Osteoblast (primary cell): ENCODE results near the gene ATXN7L3. TPM values are rescaled to one million over a fixed set of nuclear protein-coding genes. Genes with fewer than 3 reads are reported as not detected.

Experiments
- DNase-seq: peaks from one replicate; pipeline ENCODE4 v3.0.0; 2011; ENCODE audit warnings: low spot score, mixed read lengths; ENCODE audit not compliant: insufficient read length; ENCODE audit errors: missing footprints
- H2AFZ ChIP-seq: 2 replicates; pipeline ENCODE4 v1.6.0; 2011; ENCODE audit warnings: mild to moderate bottlenecking, low read length
- H3K27ac ChIP-seq: 2 replicates; pipeline ENCODE4 v1.5.1; 2011; ENCODE audit warnings: mild to moderate bottlenecking, low read depth, low read length, moderate library complexity
- H3K27me3 ChIP-seq: 2 replicates; pipeline ENCODE4 v1.6.0; 2012; ENCODE audit warnings: mild to moderate bottlenecking, control low read depth, inconsistent platforms, low read length, moderate library complexity; ENCODE audit not compliant: insufficient read depth
- H3K36me3 ChIP-seq: 2 replicates; pipeline ENCODE4 v1.5.1; 2011; ENCODE audit warnings: mild to moderate bottlenecking, low read length, control low read depth, moderate library complexity; ENCODE audit not compliant: insufficient read depth
- H3K4me1 ChIP-seq: 2 replicates; pipeline ENCODE4 v1.5.1; 2011; ENCODE audit warnings: mild to moderate bottlenecking, low read length, control low read depth, moderate library complexity; ENCODE audit not compliant: insufficient read depth
- H3K4me2 ChIP-seq: 2 replicates; pipeline ENCODE4 v1.6.0; 2011; ENCODE audit warnings: mild to moderate bottlenecking, low read length; ENCODE audit not compliant: insufficient read depth
- H3K4me3 ChIP-seq: fragments of 200-600 bp; sonication (generic); 3 replicates; pipeline ENCODE4 v1.5.1; 2012; ENCODE audit warnings: mild to moderate bottlenecking, low read length, inconsistent platforms; ENCODE audit not compliant: insufficient read depth
- H3K79me2 ChIP-seq: 2 replicates; pipeline ENCODE4 v1.6.0; 2012; ENCODE audit warnings: mild to moderate bottlenecking, low read length, control low read depth, inconsistent platforms; ENCODE audit not compliant: insufficient read depth
- H3K9me3 ChIP-seq: 2 replicates; pipeline ENCODE4 v1.5.1; 2011; ENCODE audit warnings: low read depth, low read length, control low read depth
- H4K20me1 ChIP-seq: 2 replicates; pipeline ENCODE4 v1.6.0; 2012; ENCODE audit warnings: mild to moderate bottlenecking, low read length, control low read depth; ENCODE audit not compliant: insufficient read depth
- total RNA-seq: library from RNA; depleted of rRNA; stranded (reverse); fragments of >200 nt; gene quantifications from 2 replicates; pipeline ENCODE4 v1.2.3, GENCODE V29; 2012
- TF ChIP-seq, protein P1 (sequence below): IDR thresholded peaks from 2 replicates; pipeline ENCODE4 v1.5.1; 2011; ENCODE audit warnings: mild to moderate bottlenecking, low read depth, low read length, moderate library complexity; ENCODE audit errors: extremely low read depth

Gene ATXN7L3
- total RNA-seq, 1 donor = 38.4 TPM

DNA sequence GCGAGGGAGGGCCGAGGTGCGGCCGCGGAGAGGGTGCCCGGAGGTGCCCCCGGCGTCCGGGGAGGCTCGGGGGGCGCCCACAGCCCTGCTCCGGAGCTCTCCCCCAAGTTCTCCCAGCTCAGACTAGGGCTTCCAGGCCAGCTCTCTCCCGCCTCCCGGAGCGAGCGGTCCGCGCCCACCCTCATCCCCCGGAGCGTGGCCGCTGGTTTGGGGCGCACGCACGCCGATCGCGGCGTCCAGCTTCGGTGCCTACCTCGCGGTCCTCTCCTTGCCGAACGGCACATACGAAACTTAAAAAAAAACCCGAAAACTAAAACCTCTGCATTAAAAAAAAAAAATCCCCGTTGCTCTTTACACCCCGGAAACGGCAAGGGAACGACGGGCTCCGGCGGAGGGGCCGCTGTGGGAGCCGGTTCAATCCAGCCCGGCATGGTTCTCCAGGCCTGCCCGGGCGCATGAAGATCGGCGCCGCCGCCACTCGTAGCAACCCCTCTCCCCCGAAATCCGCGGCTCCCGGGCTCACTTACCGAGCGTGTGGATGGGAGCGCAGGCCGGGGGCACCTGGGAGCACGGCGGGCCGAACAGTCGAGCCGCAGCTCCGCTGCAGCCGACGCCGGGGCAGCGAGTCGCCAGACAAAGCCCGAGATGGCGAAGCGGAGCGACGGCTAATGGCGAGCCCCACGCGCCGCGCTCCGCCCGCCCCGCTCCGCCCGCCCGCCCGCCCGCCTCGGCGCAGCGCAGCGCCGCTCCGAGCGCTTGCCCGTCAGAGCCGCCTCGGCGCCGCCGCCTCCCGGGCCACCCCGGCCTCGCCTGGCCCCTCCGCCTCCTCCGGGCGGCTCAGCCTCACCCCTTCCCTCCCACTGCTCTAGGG, 20.8 kb upstream of the ATXN7L3 start:
- Histone ChIP-seq H3K9me3 (no peaks in the 10 kb centered on the region), H3K79me2 (peaks cover 33% of the 10 kb centered on the region), H3K27ac (peak overlapping the region; percentile 63), H3K4me1 (peaks cover 38% of the 10 kb centered on the region), H4K20me1 (peaks cover 30% of the 10 kb centered on the region), H3K4me3 (peak overlapping the region; percentile 84), H3K4me2 (peak overlapping the region; percentile 78), H3K36me3 (peaks cover 15% of the 10 kb centered on the region), H2AFZ (no peak overlapping the region), H3K27me3 (no peaks in the 10 kb centered on the region)
- DNase-seq = peak; percentile 93
- TF ChIP-seq, protein P1, sequence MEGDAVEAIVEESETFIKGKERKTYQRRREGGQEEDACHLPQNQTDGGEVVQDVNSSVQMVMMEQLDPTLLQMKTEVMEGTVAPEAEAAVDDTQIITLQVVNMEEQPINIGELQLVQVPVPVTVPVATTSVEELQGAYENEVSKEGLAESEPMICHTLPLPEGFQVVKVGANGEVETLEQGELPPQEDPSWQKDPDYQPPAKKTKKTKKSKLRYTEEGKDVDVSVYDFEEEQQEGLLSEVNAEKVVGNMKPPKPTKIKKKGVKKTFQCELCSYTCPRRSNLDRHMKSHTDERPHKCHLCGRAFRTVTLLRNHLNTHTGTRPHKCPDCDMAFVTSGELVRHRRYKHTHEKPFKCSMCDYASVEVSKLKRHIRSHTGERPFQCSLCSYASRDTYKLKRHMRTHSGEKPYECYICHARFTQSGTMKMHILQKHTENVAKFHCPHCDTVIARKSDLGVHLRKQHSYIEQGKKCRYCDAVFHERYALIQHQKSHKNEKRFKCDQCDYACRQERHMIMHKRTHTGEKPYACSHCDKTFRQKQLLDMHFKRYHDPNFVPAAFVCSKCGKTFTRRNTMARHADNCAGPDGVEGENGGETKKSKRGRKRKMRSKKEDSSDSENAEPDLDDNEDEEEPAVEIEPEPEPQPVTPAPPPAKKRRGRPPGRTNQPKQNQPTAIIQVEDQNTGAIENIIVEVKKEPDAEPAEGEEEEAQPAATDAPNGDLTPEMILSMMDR = no peak

DNA sequence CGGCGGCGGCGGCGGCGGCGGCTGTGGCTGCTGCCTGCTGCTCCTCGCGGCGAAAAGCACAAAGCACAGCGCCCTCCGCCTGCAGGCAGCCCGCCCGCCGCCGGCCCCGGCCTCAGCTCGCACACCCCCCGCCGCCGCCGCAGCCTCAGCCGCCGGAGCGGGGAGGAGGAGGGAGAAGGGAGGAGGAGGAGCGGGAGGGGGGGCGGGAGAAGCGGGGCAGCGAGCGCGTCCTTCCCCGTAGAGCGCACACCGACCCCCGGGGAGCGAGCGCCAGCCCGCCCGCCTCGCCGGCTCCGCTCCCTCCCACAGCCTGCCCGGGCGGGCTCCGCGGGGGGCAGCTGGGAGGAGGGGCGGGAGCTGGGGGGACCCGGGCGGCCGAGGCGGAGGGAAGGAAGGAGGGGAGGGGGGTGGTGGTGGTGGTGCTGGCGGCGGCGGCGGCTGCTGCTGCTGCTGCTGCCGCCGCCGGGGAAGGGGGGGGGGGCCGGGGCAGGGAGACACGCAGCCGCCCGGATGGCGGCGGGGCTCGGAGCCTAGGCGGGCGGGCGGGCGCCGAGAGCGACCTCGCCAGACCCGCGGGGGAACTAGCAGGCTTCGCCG, 20.0 kb upstream of the ATXN7L3 start, which contains the start of gene UBTF:
Gene UBTF (minus strand): TSS at position 60 of the 597 bp plus-strand sequence. CDS start 1,446 bp downstream, outside the sequence.
- H3K4me3 ChIP-seq = peak within 1 kb of the TSS; percentile 84
- no peak within 1 kb of the TSS for H2AFZ ChIP-seq
- peak within 1 kb of the TSS; percentile 76 for H3K4me2 ChIP-seq
- no peaks in the 10 kb centered on the region for H3K9me3 ChIP-seq
- DNase-seq = peak; percentile 88
- H3K36me3 ChIP-seq = peaks cover 22% of the 10 kb centered on the region
- TF ChIP-seq, protein P1 = no peak
- H4K20me1 ChIP-seq = peaks cover 33% of the 10 kb centered on the region
- peak within 1 kb of the TSS; percentile 70 for H3K27ac ChIP-seq
- H3K4me1 ChIP-seq = peaks cover 38% of the 10 kb centered on the region
- no peaks in the 10 kb centered on the region for H3K27me3 ChIP-seq
- H3K79me2 ChIP-seq = peaks cover 34% of the 10 kb centered on the region

DNA sequence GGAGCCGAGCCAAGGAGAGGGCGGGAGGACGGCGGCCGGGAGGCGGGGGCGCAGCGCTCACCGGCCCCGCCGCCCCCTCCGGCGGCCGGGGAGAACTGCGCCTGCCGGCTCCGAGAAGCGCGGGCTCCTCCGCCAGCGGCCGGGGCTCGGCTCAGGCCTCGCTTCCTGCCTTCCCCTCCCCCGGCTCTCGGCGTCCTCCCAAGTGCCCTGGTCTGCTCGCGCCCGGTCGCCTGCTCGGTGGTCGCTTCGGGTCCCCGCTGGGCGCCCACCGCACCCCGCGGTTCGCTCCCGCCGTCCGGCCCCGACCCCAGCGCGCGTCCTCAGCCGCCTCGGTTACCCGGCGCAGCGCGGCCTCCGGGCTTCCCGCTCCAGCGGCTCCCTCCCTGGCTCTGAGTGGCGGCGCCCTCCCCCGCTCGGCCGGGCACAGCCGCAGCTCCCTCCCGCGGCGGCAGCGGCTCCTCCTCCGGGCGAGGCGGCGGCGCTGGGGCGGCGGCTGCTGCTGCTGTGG, 19.5 kb upstream of the ATXN7L3 start:
- Histone ChIP-seq H3K4me2 (peak overlapping the region; percentile 51), H3K79me2 (peaks cover 34% of the 10 kb centered on the region), H3K4me3 (peak overlapping the region; percentile 84), H3K27me3 (no peaks in the 10 kb centered on the region), H4K20me1 (peaks cover 38% of the 10 kb centered on the region), H3K9me3 (no peaks in the 10 kb centered on the region), H2AFZ (no peak overlapping the region), H3K4me1 (peaks cover 37% of the 10 kb centered on the region), H3K36me3 (peaks cover 28% of the 10 kb centered on the region), H3K27ac (peak overlapping the region; percentile 70)
- TF ChIP-seq, protein P1 = peak; percentile 22
- DNase-seq = peak; percentile 99
